ENCODE data around the gene FRMD1.

Gene FRMD1

DNA sequence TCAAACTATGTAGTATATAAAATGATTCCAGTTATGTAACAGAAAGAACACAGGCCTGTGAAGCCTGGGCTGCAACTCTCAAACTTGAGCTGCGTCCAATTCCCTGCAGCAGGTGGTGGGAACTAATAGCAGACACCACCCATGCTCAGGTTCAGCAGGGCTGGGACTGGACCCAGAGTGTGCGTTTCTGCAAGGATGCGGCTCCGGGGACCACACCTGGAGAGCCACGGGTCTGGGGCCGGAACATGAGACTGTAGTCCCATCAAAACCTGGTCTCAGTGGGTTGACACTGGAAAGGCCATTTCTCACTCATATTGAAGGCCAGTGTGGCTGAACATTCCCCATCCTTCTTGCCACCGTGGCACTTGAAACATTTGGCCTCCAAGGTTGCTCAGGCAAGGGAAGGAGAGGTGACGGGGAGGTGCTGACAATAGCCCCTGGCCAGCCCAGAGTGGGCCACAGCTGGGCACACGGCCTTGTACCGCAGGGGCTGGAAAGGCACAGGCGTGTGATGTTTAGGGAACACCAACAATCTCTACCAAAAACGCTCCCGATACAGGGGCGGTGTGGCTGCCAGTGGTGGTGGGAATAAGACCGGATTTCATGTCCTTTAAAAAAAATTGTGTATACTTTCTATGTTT is 38.0 kb downstream of the FRMD1 start:
- no peak for DNase-seq

DNA sequence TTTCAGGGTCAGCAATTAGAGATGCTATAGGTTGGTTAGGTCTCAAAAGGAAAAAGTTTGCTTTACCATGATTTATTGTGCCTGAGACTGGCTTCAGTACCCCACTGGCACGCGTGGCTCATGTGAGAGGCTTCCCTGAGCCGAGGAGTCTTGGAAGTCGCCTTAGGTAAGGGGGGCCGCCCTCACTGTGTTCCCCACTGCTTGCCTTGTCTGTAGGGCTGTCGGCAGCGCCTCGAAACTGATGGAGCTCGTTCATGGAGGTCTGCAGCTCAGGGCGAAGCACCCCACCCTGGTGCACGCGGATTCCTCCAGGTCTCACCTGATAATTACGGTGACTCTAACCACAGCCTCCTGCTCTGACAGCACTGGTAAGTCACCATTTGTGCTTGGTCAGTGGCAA is 39.2 kb downstream of the FRMD1 start:
- no peak for DNase-seq

DNA sequence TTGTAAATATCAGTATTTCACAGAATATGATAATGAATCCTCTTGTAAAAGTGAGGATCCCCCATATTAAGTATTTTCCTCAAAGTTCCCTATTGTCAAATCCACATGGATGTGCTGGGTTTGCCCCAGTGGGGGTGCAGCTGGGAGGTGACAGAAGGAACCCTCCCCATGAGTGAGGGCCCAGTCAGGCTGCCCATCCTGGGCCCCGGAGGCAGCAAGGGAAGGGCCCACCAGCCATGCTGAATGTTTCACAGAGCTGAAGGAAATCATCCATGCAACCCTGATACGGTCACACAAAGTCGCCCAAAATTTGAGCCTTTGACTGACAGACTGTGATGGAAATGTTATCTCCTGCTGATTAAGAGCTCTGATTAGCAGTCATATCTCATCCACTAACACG is 39.7 kb downstream of the FRMD1 start:
- DNase-seq: no peak

GRCh38 chr6:168038576-168039140 is 40.4 kb downstream of the FRMD1 start:
- DNase-seq: no peak

DNA sequence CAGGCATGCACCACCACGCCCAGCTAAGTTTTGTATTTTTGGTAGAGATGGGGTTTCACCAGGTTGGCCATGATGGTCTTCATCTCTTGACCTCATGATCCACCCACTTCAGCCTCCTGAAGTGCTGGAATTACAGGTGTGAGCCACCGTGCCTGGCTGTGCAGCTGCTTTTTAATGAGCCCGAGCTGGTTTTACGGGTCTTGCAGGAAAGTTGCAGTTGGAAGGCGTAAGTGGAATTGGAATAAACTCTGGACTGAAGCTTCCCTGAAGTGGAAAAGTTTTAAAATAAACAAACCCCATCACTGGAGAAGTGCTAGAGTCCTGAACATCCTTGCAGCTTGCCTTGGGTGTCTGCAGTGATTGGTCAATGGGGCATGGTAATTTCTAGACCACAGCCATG is 41.2 kb downstream of the FRMD1 start:
- no peak for DNase-seq

GRCh38 chr6:168037242-168037641 is 41.8 kb downstream of the FRMD1 start:
- DNase-seq: no peak

DNA sequence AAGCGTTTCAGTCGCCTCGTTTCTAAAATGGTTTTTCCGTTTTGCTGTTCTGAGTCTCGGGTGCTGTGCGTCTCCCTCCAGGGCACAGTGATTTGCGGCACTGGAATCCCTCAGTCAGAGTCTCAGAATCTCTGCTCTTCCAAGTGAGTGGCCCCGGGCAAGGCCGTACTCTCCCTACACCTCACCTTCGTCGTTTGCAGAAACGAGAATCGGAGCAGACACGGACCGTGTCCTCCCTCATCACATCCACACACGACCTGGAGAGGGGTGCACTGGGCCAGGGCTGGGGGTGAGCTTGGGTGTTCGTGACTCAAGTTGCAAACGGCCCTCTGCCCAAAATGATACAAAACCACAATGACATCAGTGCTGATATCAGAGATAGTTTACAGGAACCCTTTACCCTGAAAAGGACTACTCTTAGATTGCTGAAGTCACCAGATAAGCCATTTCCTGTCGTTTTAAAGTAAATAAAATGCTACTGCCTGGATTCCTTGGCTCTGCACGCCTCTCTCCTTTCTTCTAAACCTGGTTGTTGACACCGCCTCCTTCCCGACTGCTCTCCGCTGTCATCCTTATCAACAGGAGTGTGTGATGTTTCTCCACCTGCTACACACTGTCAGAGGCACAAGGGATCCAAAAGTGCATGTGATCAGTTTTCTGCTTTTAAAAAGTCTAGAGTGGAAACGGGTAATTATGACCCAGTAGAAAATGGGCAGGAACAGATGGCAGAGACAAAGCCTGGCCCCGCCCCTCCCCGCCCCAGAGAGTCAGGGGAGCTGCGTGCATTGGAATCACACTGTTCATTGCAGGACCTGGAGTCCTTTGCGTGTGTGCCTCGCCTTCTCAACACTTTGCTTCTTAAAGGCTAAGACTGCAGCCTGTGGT is 43.1 kb downstream of the FRMD1 start:
- peak; percentile 51 for DNase-seq

DNA sequence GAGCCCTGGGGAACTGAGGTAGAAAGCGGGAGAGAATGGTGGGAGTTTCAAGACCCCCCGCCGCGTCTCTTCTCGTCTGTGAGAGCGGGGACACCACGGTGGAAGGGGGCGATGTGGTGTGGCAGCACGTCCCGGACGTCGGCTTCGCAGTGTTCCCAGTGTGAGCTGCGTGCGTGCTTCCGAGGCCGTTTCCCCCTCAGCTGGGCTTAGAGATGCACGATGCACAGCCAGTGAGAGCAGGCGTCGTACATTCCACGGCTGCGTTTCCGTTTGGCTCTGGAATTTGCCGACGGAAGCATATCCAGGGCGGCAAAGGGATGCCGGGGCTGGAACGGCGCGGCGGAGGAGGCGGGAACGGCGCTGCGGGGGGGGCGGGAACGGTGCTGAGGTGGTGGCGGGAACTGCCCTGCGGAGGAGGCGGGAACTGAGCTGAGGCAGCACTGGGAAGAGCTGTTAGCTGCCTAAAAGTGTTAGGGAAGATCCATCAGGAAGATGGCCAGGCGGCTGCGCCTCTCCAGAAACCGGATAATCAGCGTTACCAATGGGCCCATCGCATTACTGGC is 43.8 kb downstream of the FRMD1 start:
- DNase-seq: no peak

DNA sequence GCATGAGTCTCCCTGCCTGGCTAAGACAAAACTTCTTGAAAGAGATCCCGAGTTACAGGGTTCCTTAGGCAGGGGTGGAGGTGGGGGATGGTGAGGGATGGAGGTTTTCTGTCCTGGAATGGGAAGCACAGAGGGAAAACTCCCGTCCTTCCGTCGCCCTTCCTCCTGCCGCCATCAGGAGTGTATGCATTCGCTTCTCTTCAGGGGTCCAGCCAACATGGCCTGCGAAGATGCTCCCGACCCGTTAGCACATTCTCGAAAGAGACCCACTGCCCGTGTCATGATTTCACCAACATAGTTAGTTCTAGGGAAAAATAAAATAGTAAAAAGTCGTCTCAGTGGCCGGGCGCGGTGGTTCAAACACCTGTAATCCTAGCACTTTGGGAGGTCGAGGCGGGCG is 44.5 kb downstream of the FRMD1 start:
- DNase-seq: no peak

GRCh38 chr6:168033791-168034190 is 45.2 kb downstream of the FRMD1 start:
- no peak for DNase-seq

DNA sequence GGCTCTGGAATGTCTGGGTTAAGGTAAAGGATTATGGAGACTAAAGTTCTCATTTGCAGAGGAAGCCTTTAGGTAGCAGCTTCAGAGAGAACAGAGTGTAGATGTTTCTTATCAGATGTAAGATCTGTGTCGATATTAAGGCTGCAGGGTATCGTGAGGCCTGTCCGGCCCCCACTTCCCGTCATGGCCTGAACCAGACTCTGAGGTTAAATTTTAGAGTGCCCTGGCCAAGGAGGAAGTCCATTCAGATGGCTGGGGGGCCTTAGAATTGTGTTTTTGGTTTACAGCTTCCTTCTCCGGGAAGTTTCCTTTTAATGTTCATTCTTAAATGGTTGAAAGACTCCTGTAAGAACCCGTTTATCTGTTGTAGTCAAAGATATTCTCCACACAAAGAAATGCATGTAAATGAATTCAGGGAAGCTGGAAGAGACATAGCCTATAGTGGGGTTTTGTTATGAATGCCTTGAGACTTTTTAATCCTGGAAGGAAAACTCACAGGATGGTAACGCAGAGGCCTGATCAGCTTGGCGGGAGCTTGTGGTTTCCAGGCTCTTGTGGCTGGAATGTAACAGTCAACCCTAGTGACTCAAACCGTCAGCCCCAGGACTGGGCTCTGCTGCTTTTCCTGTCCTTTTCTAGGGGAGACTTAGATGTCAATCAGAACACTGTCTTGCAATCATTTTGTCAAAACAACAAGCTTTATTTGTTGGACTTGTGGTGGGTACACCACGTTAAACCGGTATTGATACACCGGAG is 46.8 kb downstream of the FRMD1 start:
- DNase-seq: no peak

- no peak for DNase-seq
Observed at GRCh38 chr6:168031411-168031971, 47.5 kb downstream of the FRMD1 start.

DNA sequence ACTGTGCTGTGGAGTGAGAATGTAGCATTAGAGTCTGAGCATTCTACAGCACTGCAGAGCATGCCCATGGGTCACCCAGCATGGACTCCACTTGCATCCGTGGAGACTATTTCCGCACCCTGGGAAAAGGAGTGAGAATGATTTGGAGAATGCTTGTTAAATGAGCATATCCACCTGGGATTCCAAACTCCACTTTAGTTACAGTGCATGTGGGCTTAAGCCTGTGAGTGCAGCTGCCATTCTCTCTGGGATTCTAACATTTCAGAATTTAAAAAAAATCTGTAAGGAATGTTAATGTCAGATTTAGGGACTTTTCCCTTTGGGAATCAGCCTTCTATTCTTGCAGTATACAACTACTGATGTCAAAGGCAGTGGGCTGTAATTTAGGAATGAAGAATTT is 48.1 kb downstream of the FRMD1 start:
- no peak for DNase-seq

GRCh38 chr6:168030218-168030746 is 48.7 kb downstream of the FRMD1 start:
- no peak for DNase-seq

DNA sequence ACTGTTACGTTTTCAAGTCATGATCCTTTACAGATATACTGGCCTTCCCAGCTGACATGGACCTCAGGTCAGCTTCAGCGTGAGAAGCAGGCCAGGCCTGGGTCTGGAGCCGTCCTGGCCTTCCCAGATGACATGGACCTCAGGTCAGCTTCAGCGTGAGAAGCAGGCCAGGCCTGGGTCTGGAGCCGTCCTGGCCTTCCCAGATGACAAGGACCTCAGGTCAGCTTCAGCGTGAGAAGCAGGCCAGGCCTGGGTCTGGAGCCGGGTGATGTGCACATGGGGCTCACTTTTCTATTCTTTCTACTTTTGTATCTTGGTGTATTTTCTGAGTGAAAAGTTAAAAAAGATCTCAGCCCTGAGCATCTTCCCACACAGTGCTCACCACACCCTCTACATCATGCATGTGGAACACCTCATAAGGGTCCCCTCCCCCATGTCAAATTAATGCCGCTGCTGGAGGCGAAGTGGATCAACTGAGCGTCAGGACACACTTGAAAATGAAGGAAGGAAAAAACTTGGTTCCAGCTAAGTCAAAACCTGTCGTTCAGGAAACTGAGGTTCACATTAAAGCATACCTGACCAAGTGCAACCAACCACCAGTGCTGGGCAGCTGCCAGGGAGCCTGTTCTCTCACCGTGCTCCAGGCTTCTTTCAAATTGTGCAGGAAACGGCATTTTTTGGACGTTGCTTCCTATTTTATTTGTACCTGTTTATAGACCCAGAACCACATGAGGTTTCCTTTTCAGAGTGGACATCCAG is 49.4 kb downstream of the FRMD1 start:
- no peak for DNase-seq

GRCh38 chr6:168028181-168028580 is 50.8 kb downstream of the FRMD1 start:
- DNase-seq: no peak

- DNase-seq: no peak
Observed at GRCh38 chr6:168027521-168027920, 51.5 kb downstream of the FRMD1 start.

- DNase-seq: no peak
Observed at GRCh38 chr6:168026925-168027324, 52.1 kb downstream of the FRMD1 start.

GRCh38 chr6:168025831-168026710 is 52.9 kb downstream of the FRMD1 start:
- DNase-seq: no peak

- no peak for DNase-seq
Observed at GRCh38 chr6:168024951-168025510, 54.0 kb downstream of the FRMD1 start.
